Heart left ventricle (tissue), 16 donors: ENCODE results near the gene SPECC1L. TPM values are rescaled to one million over a fixed set of nuclear protein-coding genes. Genes with fewer than 3 reads are reported as not detected.
A peak's percentile ranks its signal among the peaks of the same experiment; 100 is the strongest.
"Not testable (repeated sequence)": the region's sequence is repeated elsewhere in the genome, so short reads cannot be mapped to it uniquely, and the experiment has no call there.

Experiments used
- ATAC-seq, 4 donors: fragments of 200-7000 bp; cut with Tn5 transposase; one replicate each; pipeline ENCODE4 v1.9.1; 2020 to 2022; ENCODE audit warnings: moderate library complexity in 4 of 4, mild to moderate bottlenecking in 3 of 4, moderate number of reproducible peaks in 1 of 4
- DNase-seq, 5 donors: peaks; one replicate each; pipeline ENCODE4 v3.0.0-alpha.2; 2020
- H3K27ac ChIP-seq, 12 donors: fragments of 200-600 bp; sonication (generic) in 4 of 12; one replicate each; pipeline versions ENCODE4 v1.5.0 to v1.8.0; 2016 to 2022; ENCODE audit warnings: mild to moderate bottlenecking in 2 of 12
- H3K27me3 ChIP-seq, 9 donors: fragments of 200-600 bp; sonication (generic) in 2 of 9; one replicate each; pipeline versions ENCODE4 v1.5.1 to v1.8.0; 2016 to 2022; ENCODE audit warnings: mild to moderate bottlenecking in 3 of 9
- H3K36me3 ChIP-seq, 9 donors: fragments of 200-600 bp; sonication (generic) in 2 of 9; one replicate each; pipeline versions ENCODE4 v1.5.0 to v1.8.0; 2018 to 2022; ENCODE audit warnings: mild to moderate bottlenecking in 2 of 9
- H3K4me1 ChIP-seq, 12 donors: fragments of 200-600 bp; sonication (generic) in 4 of 12; one replicate each; pipeline versions ENCODE4 v1.5.0 to v1.8.0; 2016 to 2022; ENCODE audit warnings: mild to moderate bottlenecking in 3 of 12
- H3K4me3 ChIP-seq, 12 donors: fragments of 200-600 bp; sonication (generic) in 4 of 12; one replicate each; pipeline versions ENCODE4 v1.5.0 to v1.8.0; 2017 to 2022; ENCODE audit warnings: mild to moderate bottlenecking in 9 of 12, moderate library complexity in 4 of 12
- H3K9me3 ChIP-seq, 12 donors: fragments of 200-600 bp; sonication (generic) in 4 of 12; one replicate each; pipeline versions ENCODE4 v1.5.0 to v1.8.0; 2016 to 2022; ENCODE audit warnings: mild to moderate bottlenecking in 1 of 12
- CTCF ChIP-seq, 12 donors: fragments of 200-600 bp; sonication (generic) in 4 of 12; IDR thresholded peaks; one replicate each; pipeline versions ENCODE4 v1.5.0 to v1.8.0; 2018 to 2022; ENCODE audit warnings: antibody characterized with exemption in 12 of 12, mild to moderate bottlenecking in 5 of 12
- POLR2A ChIP-seq, 2 donors: fragments of 450-650 bp; IDR thresholded peaks; one replicate each; pipeline ENCODE4 v1.6.1; 2017; ENCODE audit warnings: antibody characterized with exemption in 2 of 2, mild to moderate bottlenecking in 2 of 2, moderate library complexity in 2 of 2
- WGBS, 4 donors: extraction: QIAGEN DNeasy Blood & Tissue Kit in 2 of 4; methylation state at CpG; one replicate each; pipeline versions ENCODE4 v1.1.5 to v1.1.7; 2013 to 2018; 5-methylcytosine and 5-hydroxymethylcytosine counted together
- intact Hi-C, 10 donors: fragments of 100-400 bp; cut with DNase I; formaldehyde crosslinking; loops; one replicate each; pipeline versions ENCODE4 v1.11.1 to v1.14.2; 2022
- polyA plus RNA-seq, 2 donors: library from polyadenylated mRNA; stranded (reverse); fragments of 200-250 nt; gene quantifications; one replicate each; pipeline ENCODE4 v1.2.3, GENCODE V29; 2013
- total RNA-seq, 9 donors: library from RNA; depleted of rRNA in 2 of 9; stranded (reverse); fragments of >200 nt in 2 of 9; fragmentation: NEBNext Ultra II Directional in 3 of 9; extraction: Animal tissue kit (Norgen Biotek cat#: 25700) in 3 of 9; gene quantifications; one replicate each; pipeline versions ENCODE4 v1.1.0 to v1.2.4, GENCODE V29; 2016 to 2023
- donor health status: ischemic (EF 13 %, LVEDD 7.1; RV severe dilation, severe dysfunction).
- donor health status: healthy with polysubstance abuse.
- donor health status: DM: no; HTN: yes; CAD: no.
- donor health status: DM: no; HTN: no; CAD: no.
- donor health status: ischemic (EF 25% LVEDD 6.9; RV normal size, moderate dysfunction).
- donor health status: ischemic (EF 25% LVEDD 5.7; RV mildly dilated, moderate dysfunction).
- donor health status: healthy.
- donor health status: DM: yes; HTN: yes; CAD: no.
- donor health status: ischemic (EF 35%, LVEDD 5.7; RV mildly dilated, moderate dysfunction).
- donor health status: nonischemic (EF 11% LVEDD 7.7; RV severe dilation, severe dysfunction).
- donor health status: DM: yes; HTN: yes; CAD: no.
- donor health status: PGD.
- donor health status: ischemic (EF 29% LVEDD 5.4; RV normal size, mild dysfunction).
- donor health status: nonischemic (EF 23%, LVEDD 6.1; RV moderate dilation, normal function).

The SPECC1L gene
- total and polyA plus RNA-seq, 11 donors: 9.8 to 65.3 (median 38.9) TPM

DNA sequence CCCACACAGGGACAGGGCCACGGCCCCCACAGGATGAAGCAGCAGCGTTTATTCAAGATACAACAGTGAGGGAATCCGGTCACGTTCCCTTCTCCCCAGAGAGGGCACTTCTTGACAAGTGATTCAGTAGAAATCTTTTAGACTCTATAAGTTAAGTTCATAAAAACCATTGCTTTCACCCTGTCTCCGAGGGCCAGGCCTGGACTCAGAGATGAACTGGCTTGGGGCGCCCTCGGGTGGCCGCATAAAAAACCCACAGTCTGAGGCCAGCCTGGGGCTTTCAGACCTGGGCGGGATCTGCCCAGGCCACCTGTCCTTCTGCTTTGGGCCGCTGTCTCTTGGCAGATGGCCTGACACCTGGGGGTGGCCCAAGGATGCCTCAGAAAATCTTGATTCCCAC lies 11.2 kb upstream of the SPECC1L start:
- TF ChIP-seq CTCF (IDR thresholded peaks at IDR 0.05): peak in 9 of 12 donors; percentile 33 to 64 (median 49)
- ATAC-seq, H3K4me1 ChIP-seq, H3K36me3 ChIP-seq, H3K9me3 ChIP-seq, H3K4me3 ChIP-seq, H3K27me3 ChIP-seq: not testable (repeated sequence)
- peak; percentile 75 to 83 (median 78) for DNase-seq
- H3K27ac ChIP-seq: peak overlapping the region in 7 of 12 donors; percentile 18 to 70 (median 48)
- intact Hi-C loops: loop anchor here in 1 of 10 donors (10.0 kb wide), 1 partner anchor 485 kb away; the partner anchor contains the start of gene MMP11
- 7 to 47% (median 34%) methylated on average over 2 to 8 of the region's 10 CpGs for WGBS, 4 donors

GRCh38 chr22:24262185-24262749 lies 8.4 kb upstream of the SPECC1L start:
- H3K9me3 ChIP-seq, H3K27me3 ChIP-seq, H3K4me1 ChIP-seq, H3K4me3 ChIP-seq, DNase-seq, ATAC-seq, H3K27ac ChIP-seq, H3K36me3 ChIP-seq, intact Hi-C loops: not testable (repeated sequence)
- WGBS, 4 donors: 91 to 93% (median 92%) methylated on average over 8 to 18 of the region's 18 CpGs

DNA sequence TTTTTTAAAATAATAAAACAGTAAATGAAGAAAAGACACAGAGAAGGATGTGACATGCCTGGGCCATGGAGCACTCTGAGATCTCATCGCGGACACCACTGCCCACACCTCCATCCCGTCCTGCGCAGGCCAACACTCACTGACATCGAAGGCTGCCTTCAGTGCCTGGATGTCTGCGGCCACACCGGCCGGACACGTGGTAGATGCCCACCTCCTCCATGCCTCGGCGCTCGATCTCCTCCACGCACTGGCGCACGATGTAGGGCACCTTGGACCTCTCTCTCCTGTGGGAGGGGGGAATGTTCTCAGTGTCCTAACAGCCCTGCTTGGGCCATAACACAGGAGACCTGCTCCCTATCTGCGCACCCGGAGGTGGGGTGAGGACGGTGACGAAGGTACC lies 7.2 kb upstream of the SPECC1L start:
- H3K36me3 ChIP-seq, H3K4me3 ChIP-seq, ATAC-seq, H3K27ac ChIP-seq, intact Hi-C loops, H3K9me3 ChIP-seq, DNase-seq, H3K27me3 ChIP-seq, H3K4me1 ChIP-seq: not testable (repeated sequence)
- WGBS, 4 donors: 95 to 96% (median 95%) methylated on average over 4 to 19 of the region's 19 CpGs; no CpG with 5 or more reads in 1 of the 4 donors

GRCh38 chr22:24264329-24264896 lies 6.2 kb upstream of the SPECC1L start:
- ATAC-seq, H3K36me3 ChIP-seq, H3K9me3 ChIP-seq, intact Hi-C loops, DNase-seq, H3K4me3 ChIP-seq, H3K27me3 ChIP-seq, H3K4me1 ChIP-seq: not testable (repeated sequence)
- 34 to 79% (median 75%) methylated on average over 2 to 4 of the region's 9 CpGs for WGBS, 4 donors
- peak overlapping the region in 4 of 12 donors; percentile 9 to 38 (median 20) for H3K27ac ChIP-seq

- no peak overlapping the region for H3K4me3 ChIP-seq
- TF ChIP-seq POLR2A (IDR thresholded peaks at IDR 0.05): no peak
- no peak for TF ChIP-seq CTCF (IDR thresholded peaks at IDR 0.05)
- DNase-seq (no peak), ATAC-seq (no peak)
- peaks cover 0 to 7% (median 0%) of the 10 kb centered on the region in 12 donors for H3K4me1 ChIP-seq
- no peaks in the 10 kb centered on the region for H3K9me3 ChIP-seq
- intact Hi-C loops: no loop called here
- H3K27me3 ChIP-seq: no peaks in the 10 kb centered on the region
- H3K36me3 ChIP-seq: no peaks in the 10 kb centered on the region
- H3K27ac ChIP-seq: no peak overlapping the region
Measured at GRCh38 chr22:24265734-24266133, 4.9 kb upstream of the SPECC1L start.

DNA sequence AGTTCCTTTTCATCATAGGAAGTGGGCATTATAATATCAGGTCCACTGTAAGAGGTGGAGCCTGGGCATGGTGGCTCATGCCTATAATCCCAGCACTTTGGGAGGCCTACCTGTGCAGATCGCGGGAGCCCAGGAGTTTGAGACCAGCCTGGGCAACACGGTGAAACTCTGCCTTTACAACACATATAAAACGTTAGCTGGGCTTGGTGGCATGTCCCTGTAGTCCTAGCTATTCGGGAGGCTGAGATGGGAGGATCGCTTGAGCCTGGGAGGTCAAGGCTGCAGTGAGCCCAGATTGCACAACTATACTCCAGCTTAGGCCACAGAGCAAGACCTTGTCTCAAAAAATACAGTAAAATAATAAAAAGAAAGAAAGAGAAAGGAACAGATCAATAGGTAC lies 4.1 kb upstream of the SPECC1L start:
- H3K27ac ChIP-seq, DNase-seq, H3K4me3 ChIP-seq, H3K36me3 ChIP-seq, intact Hi-C loops, H3K9me3 ChIP-seq, H3K27me3 ChIP-seq, H3K4me1 ChIP-seq, ATAC-seq: not testable (repeated sequence)
- WGBS, 4 donors: 92 to 95% (median 93%) methylated on average over 6 of the region's 6 CpGs
